GM20000 (cell line): ENCODE results near the gene HDGFL2.

ENCODE experiments used
- DNase-seq: peaks from one replicate; pipeline ENCODE4 v3.0.0; 2012; ENCODE audit warnings: low spot score
- TF ChIP-seq, protein P1 (sequence below): IDR thresholded peaks from 2 replicates; pipeline ENCODE4 v1.5.1; 2012; ENCODE audit warnings: mild to moderate bottlenecking, control low read depth; ENCODE audit errors: extremely low read depth, missing control alignments

Gene HDGFL2

DNA sequence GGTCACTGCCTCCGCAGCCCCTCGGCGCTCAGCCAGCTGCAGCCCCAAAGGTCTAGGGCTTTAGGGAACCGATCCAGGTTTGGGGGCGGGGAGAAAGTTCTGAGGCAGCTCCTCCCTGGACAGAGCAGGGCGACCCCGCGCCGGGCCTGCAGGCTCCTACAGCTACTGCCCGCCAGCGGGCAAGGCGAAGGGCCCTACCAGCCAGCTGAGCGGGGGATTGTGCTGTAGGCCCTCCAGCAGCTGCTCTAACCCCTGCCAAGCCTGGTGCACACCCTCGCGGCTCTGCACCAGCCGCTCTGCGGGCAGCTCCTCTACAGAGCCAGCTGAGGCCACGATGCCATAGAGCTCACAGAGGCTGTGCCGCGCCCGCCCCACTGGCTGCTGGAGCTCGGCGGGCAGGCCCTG is 32.2 kb downstream of the HDGFL2 start:
- DNase-seq, result no peak
- TF ChIP-seq, protein P1, sequence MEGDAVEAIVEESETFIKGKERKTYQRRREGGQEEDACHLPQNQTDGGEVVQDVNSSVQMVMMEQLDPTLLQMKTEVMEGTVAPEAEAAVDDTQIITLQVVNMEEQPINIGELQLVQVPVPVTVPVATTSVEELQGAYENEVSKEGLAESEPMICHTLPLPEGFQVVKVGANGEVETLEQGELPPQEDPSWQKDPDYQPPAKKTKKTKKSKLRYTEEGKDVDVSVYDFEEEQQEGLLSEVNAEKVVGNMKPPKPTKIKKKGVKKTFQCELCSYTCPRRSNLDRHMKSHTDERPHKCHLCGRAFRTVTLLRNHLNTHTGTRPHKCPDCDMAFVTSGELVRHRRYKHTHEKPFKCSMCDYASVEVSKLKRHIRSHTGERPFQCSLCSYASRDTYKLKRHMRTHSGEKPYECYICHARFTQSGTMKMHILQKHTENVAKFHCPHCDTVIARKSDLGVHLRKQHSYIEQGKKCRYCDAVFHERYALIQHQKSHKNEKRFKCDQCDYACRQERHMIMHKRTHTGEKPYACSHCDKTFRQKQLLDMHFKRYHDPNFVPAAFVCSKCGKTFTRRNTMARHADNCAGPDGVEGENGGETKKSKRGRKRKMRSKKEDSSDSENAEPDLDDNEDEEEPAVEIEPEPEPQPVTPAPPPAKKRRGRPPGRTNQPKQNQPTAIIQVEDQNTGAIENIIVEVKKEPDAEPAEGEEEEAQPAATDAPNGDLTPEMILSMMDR, result no peak

DNA sequence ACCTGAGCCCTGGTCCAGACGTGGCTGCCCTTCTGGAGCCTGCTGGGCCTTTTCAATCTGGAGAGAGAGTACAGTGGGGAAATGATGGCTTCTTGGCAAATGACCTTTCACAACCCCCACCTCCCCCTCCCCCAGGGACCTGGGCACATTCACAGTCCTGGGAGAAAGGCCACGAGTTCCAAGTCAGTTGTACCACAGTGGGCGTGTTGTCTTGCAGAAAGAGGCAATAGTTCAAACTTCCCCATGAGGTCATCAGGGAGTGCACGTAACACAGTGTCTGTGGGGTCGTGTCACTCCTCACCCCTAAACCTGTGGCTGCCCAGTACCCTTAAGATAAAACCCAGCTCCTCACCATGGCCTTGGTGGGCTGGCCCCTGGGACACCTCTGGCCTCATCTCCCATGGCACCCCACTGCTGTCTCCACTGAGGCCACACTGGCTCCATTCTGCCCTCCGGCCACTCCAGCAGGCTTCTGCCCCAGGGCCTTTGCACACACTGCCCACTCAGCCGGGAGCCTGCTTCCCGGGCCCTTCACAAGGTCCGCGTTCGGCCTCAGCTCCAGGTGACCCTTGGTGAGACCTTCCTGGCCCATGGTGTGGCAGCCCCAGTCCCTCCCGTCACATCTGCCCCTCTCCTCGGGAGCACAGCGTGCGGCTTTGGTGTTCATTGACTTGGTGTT is 32.9 kb downstream of the HDGFL2 start:
- TF ChIP-seq, protein P1, result no peak
- no peak for DNase-seq

DNA sequence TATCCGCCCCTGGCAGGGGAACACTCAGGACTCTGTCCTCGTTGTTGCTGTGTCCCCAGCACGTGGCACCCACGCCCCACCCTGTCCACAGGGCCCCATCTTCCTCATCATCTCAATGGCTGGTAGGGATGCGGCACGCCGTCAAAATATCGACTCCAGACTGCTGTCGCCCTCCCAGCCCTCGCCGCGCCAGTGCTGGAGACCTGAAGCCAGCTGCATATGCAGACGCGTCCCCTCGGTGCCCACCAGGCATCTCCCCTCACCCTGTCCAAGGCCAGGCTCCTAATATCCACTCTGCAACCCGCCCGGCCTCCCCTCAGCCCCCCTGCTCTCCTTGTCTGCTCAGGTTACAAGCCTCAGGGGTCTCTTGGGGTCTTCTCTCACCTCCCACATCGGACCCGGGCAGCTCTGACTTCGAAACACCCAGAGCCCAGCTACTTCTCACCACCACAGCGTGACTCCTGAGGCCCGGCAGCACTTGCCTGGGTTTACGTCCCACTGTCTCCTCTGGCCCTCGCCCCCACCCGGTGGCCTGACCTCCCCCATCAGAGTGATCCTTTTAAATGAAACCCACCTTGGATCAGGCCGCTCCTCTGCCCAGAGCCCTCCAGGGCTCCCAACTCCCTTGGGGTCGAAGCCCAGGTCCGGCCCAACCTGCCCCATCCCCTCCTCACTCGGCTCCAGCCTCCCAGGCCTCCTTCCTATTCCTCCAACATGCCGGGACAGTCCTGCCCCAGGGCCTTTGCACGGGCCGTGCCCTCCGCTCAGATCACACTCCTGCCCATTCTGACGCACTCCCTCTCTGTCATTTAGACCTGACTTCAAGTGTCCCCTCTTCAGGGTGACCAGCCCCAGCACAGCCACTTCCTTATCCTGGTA is 33.7 kb downstream of the HDGFL2 start:
- no peak for DNase-seq
- TF ChIP-seq, protein P1, result no peak

DNA sequence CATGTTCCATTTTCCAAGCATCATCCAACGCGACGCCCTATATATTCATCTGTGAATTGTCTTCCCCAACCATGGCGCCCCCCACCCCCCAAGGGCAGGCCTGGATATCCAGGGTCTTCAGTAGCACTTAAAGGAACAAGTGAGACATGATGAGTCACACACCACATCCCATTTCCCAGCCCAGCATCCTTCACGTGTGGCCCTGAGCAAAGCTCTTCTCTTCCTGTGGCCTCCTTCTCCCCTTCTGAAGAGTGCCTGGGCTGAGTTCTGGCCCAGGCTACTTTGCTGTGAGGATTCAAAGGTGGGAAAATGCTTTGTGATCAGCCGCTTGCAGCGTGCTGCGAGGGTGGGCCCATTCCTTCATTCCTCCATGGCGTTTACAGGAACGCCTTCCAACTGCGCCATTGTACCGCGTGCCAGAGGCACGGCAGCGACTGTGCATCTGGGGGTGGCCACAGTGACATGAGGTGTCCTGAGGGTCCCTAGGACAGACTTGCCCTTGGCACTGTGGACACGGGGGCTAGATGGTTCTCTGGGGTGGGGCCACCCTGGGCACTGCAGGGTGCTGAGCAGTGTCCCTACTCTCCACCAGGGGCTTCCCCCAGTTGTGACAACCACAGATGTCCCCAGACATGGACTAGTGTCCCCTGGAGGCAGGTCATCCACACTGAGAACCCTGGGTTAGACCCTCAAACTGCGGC is 34.5 kb downstream of the HDGFL2 start:
- DNase-seq, result no peak
- TF ChIP-seq, protein P1, result no peak

DNA sequence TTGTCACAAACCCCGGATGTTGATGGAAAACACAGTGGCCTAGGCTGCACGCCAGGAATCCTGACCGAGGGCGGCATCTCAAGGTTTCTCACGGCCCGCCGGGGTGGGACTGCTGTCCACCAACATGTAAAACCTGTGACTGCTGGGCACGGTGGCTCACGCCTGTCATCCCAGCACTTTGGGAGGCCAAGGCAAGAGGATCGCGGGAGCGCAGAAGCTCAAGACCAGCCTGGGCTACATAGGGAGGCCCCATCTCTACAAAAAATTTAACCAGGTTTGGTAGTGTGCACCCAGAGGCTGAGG is 35.0 kb downstream of the HDGFL2 start:
- TF ChIP-seq, protein P1, result no peak
- DNase-seq, result no peak

DNA sequence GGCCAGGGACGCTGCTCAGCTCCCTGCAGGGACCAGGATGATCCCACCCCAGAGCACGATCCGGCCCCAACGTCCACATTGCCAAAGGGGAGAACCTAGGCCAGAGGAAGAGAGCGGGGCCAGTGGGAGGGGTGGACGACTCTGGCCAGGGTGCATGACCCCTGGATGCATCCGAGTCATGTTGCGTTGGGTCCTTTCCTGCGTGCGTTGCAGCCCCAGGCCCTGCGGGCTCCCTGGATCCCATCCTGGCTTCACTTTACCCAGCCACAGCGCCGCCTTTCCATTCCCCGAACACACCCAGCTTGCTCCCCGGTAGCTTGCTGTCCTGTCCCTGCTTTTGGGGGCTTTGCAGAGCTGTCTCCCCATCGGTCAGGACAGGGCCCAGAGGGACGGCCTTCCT is 35.7 kb downstream of the HDGFL2 start:
- no peak for DNase-seq
- TF ChIP-seq, protein P1, result no peak

DNA sequence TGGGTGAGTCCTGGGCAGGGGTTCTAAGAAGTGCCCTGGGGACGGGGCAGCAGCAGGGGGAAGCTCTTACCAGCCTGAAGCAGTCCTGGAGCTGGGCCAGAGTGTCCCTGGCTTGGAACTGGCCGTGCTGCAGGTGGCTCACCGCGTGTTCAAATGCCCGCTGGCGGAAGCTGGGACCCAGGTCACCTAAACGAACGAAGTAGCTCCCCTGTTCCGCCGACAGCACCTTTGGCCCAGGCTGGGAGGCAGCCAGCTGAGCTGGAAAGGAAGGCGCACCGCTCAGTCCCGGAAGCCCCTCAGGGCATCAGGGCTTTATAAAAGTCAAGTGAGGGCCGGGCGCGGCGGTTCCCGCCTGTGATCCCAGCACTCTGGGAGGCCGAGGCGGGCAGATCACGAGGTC is 36.6 kb downstream of the HDGFL2 start:
- TF ChIP-seq, protein P1, result no peak
- DNase-seq, result no peak
